HEK293 (cell line): ENCODE measurements around the gene TTN.

ENCODE experiments used
- AEBP2 ChIP-seq: fragments of 450-650 bp; formaldehyde crosslinking; IDR thresholded peaks from 2 replicates; pipeline ENCODE4 v1.5.1; 2016; ENCODE audit warnings: missing biosample characterization, missing genetic modification characterization, borderline replicate concordance
- BCL11A ChIP-seq: fragments of 450-650 bp; formaldehyde crosslinking; IDR thresholded peaks from 2 replicates; pipeline ENCODE4 v1.5.1; 2016; ENCODE audit warnings: low read depth, missing biosample characterization, missing genetic modification characterization
- BCL11B ChIP-seq: fragments of 450-650 bp; formaldehyde crosslinking; IDR thresholded peaks from 2 replicates; pipeline ENCODE4 v1.5.1; 2016; ENCODE audit warnings: low read depth, missing biosample characterization, missing genetic modification characterization
- EGR2 ChIP-seq: fragments of 450-650 bp; formaldehyde crosslinking; IDR thresholded peaks from 2 replicates; pipeline ENCODE4 v1.5.1; 2016; ENCODE audit warnings: low read depth, missing biosample characterization, missing genetic modification characterization
- KLF10 ChIP-seq: fragments of 450-650 bp; IDR thresholded peaks from 2 replicates; pipeline ENCODE4 v1.5.1; 2018; ENCODE audit warnings: missing biosample characterization, mild to moderate bottlenecking, missing genetic modification characterization
- KLF7 ChIP-seq: fragments of 450-650 bp; formaldehyde crosslinking; IDR thresholded peaks from 2 replicates; pipeline ENCODE4 v1.5.1; 2016; ENCODE audit warnings: missing biosample characterization, missing genetic modification characterization, borderline replicate concordance
- PRDM1 ChIP-seq: fragments of 450-650 bp; formaldehyde crosslinking; IDR thresholded peaks from 2 replicates; pipeline ENCODE4; 2016; ENCODE audit warnings: missing biosample characterization, missing genetic modification characterization
- YY1 ChIP-seq: fragments of 450-650 bp; formaldehyde crosslinking; IDR thresholded peaks from 2 replicates; pipeline ENCODE4 v1.5.1; 2018; ENCODE audit warnings: missing biosample characterization, missing genetic modification characterization
- ZFHX2 ChIP-seq: fragments of 450-650 bp; formaldehyde crosslinking; conservative IDR thresholded peaks from 2 replicates; pipeline ENCODE4 v1.5.1; 2016; ENCODE audit warnings: missing biosample characterization, missing genetic modification characterization
- ZNF223 ChIP-seq: fragments of 450-650 bp; formaldehyde crosslinking; IDR thresholded peaks from 2 replicates; pipeline ENCODE4 v1.5.1; 2016; ENCODE audit warnings: missing biosample characterization, missing genetic modification characterization
- ZNF274 ChIP-seq, 2 experiments: fragments of 200-500 bp in 1 of 2; fragments of 450-650 bp in 1 of 2; sonication (Bioruptor generic) in 1 of 2; formaldehyde crosslinking in 1 of 2; IDR thresholded peaks; 2 replicates each; pipeline versions ENCODE4 v1.5.1 to v1.6.1; 2014 to 2016; ENCODE audit warnings: borderline replicate concordance in 1 of 2, inconsistent platforms in 1 of 2, low read length in 1 of 2, missing biosample characterization in 1 of 2, missing genetic modification characterization in 1 of 2
- ZNF324 ChIP-seq: fragments of 450-650 bp; formaldehyde crosslinking; IDR thresholded peaks from 2 replicates; pipeline ENCODE4 v1.5.1; 2016; ENCODE audit warnings: missing biosample characterization, missing genetic modification characterization
- ZNF362 ChIP-seq: fragments of 450-650 bp; formaldehyde crosslinking; IDR thresholded peaks from 2 replicates; pipeline ENCODE4 v1.5.1; 2016; ENCODE audit warnings: missing biosample characterization, missing genetic modification characterization
- ZNF501 ChIP-seq: fragments of 450-650 bp; formaldehyde crosslinking; IDR thresholded peaks from 2 replicates; pipeline ENCODE4 v1.5.1; 2016; ENCODE audit warnings: missing biosample characterization, missing genetic modification characterization
- ZNF521 ChIP-seq: fragments of 450-650 bp; formaldehyde crosslinking; IDR thresholded peaks from 2 replicates; pipeline ENCODE4 v1.5.1; 2017; ENCODE audit warnings: missing biosample characterization, mild to moderate bottlenecking, missing genetic modification characterization
- ZNF629 ChIP-seq: fragments of 450-650 bp; formaldehyde crosslinking; IDR thresholded peaks from 2 replicates; pipeline ENCODE4 v1.5.1; 2017; ENCODE audit warnings: missing biosample characterization, missing genetic modification characterization
- ZNF677 ChIP-seq: fragments of 450-650 bp; IDR thresholded peaks from 2 replicates; pipeline ENCODE4 v1.5.0; 2018; ENCODE audit warnings: missing biosample characterization, mild to moderate bottlenecking, missing genetic modification characterization, moderate library complexity
- ZNF701 ChIP-seq: fragments of 450-650 bp; formaldehyde crosslinking; IDR thresholded peaks from 2 replicates; pipeline ENCODE4 v1.5.1; 2016; ENCODE audit warnings: missing biosample characterization, missing genetic modification characterization
- ZNF707 ChIP-seq: fragments of 450-650 bp; formaldehyde crosslinking; IDR thresholded peaks from 2 replicates; pipeline ENCODE4 v1.5.1; 2016; ENCODE audit warnings: missing biosample characterization, missing genetic modification characterization
- TF ChIP-seq, protein P1 (sequence below): fragments of 450-650 bp; formaldehyde crosslinking; IDR thresholded peaks from 2 replicates; pipeline ENCODE4 v1.5.1; 2016; ENCODE audit warnings: missing biosample characterization, missing genetic modification characterization
- TF ChIP-seq, protein P2 (sequence below): fragments of 450-650 bp; formaldehyde crosslinking; IDR thresholded peaks from 2 replicates; pipeline ENCODE4 v1.5.1; 2016; ENCODE audit warnings: missing biosample characterization, missing genetic modification characterization
- TF ChIP-seq, protein P3 (sequence below): fragments of 450-650 bp; formaldehyde crosslinking; IDR thresholded peaks from 2 replicates; pipeline ENCODE4 v1.5.0; 2017; ENCODE audit warnings: missing biosample characterization, missing genetic modification characterization, borderline replicate concordance
- TF ChIP-seq, protein P4 (sequence below): fragments of 450-650 bp; formaldehyde crosslinking; IDR thresholded peaks from 2 replicates; pipeline ENCODE4 v1.5.1; 2016; ENCODE audit warnings: missing biosample characterization, missing genetic modification characterization
- TF ChIP-seq, protein P5 (sequence below): fragments of 450-650 bp; formaldehyde crosslinking; IDR thresholded peaks from 2 replicates; pipeline ENCODE4 v1.5.1; 2017; ENCODE audit warnings: missing biosample characterization, missing genetic modification characterization

The TTN gene

DNA sequence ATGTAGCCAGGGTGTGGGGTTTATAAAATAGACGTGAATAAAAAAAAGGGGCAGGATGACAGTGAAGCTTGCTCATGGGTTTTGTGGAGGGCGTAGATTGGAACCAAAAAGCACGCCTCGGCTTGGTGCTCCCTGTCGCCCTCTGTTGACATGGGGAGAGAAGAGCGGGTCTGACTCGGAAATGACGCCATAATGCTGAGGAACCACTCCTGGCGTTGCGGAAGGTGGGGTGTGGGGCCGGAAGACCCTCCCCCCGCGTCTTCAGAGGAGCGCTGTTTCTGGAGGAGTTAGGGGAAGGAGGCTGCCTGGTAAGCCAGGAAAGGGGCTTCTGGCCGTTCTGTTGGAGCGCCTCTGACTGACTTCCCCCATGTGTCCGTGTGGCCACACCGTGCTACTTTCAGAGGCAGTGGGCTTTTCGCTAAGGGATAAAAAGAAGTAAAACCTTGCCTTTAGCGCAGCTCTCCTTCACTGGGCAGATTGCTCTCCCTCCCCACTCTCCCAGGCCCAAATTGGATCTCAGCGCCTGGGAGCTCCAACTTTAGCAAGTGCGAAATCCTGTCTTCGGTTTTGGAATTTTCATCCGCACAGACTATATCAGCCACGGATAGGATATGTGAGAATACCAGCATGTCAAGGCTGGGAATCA, 284.1 kb downstream of the TTN start (continued):
- TF ChIP-seq ZNF629 (peak; percentile 99), KLF10 (tag by site-specific recombination) (no peak), BCL11A (tag by site-specific recombination) (no peak), BCL11B (tag by site-specific recombination) (no peak), ZNF362 (tag by site-specific recombination) (no peak), ZNF521 (tag by site-specific recombination) (no peak), PRDM1 (tag by site-specific recombination) (no peak), ZNF223 (tag by site-specific recombination) (no peak), ZFHX2 (no peak), ZNF701 (tag by site-specific recombination) (no peak), ZNF501 (tag by site-specific recombination) (no peak; the same call in 1 of the 2 replicates), ZNF324 (tag by site-specific recombination) (0 out of 2 replicates have a peak, but pooled peaks have one; percentile 44), AEBP2 (tag by site-specific recombination) (no peak), ZNF707 (no peak), ZNF677 (tag by site-specific recombination) (no peak), YY1 (tag by site-specific recombination) (no peak), ZNF274 (IDR thresholded peaks at IDR 0.05; ENCODE audit: low read length) (no peak), ZNF274 (tag by site-specific recombination; IDR thresholded peaks at IDR 0.05; ENCODE audit: borderline replicate concordance) (no peak), EGR2 (tag by site-specific recombination) (peak; percentile 29; the same call in 1 of the 2 replicates), KLF7 (no peak)
- TF ChIP-seq, protein P1, sequence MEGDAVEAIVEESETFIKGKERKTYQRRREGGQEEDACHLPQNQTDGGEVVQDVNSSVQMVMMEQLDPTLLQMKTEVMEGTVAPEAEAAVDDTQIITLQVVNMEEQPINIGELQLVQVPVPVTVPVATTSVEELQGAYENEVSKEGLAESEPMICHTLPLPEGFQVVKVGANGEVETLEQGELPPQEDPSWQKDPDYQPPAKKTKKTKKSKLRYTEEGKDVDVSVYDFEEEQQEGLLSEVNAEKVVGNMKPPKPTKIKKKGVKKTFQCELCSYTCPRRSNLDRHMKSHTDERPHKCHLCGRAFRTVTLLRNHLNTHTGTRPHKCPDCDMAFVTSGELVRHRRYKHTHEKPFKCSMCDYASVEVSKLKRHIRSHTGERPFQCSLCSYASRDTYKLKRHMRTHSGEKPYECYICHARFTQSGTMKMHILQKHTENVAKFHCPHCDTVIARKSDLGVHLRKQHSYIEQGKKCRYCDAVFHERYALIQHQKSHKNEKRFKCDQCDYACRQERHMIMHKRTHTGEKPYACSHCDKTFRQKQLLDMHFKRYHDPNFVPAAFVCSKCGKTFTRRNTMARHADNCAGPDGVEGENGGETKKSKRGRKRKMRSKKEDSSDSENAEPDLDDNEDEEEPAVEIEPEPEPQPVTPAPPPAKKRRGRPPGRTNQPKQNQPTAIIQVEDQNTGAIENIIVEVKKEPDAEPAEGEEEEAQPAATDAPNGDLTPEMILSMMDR = peak; percentile 94
- TF ChIP-seq, protein P2, sequence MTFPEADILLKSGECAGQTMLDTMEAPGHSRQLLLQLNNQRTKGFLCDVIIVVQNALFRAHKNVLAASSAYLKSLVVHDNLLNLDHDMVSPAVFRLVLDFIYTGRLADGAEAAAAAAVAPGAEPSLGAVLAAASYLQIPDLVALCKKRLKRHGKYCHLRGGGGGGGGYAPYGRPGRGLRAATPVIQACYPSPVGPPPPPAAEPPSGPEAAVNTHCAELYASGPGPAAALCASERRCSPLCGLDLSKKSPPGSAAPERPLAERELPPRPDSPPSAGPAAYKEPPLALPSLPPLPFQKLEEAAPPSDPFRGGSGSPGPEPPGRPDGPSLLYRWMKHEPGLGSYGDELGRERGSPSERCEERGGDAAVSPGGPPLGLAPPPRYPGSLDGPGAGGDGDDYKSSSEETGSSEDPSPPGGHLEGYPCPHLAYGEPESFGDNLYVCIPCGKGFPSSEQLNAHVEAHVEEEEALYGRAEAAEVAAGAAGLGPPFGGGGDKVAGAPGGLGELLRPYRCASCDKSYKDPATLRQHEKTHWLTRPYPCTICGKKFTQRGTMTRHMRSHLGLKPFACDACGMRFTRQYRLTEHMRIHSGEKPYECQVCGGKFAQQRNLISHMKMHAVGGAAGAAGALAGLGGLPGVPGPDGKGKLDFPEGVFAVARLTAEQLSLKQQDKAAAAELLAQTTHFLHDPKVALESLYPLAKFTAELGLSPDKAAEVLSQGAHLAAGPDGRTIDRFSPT (tag by site-specific recombination) = no peak
- TF ChIP-seq, protein P3, sequence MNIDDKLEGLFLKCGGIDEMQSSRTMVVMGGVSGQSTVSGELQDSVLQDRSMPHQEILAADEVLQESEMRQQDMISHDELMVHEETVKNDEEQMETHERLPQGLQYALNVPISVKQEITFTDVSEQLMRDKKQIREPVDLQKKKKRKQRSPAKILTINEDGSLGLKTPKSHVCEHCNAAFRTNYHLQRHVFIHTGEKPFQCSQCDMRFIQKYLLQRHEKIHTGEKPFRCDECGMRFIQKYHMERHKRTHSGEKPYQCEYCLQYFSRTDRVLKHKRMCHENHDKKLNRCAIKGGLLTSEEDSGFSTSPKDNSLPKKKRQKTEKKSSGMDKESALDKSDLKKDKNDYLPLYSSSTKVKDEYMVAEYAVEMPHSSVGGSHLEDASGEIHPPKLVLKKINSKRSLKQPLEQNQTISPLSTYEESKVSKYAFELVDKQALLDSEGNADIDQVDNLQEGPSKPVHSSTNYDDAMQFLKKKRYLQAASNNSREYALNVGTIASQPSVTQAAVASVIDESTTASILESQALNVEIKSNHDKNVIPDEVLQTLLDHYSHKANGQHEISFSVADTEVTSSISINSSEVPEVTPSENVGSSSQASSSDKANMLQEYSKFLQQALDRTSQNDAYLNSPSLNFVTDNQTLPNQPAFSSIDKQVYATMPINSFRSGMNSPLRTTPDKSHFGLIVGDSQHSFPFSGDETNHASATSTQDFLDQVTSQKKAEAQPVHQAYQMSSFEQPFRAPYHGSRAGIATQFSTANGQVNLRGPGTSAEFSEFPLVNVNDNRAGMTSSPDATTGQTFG (tag by site-specific recombination) = no peak
- TF ChIP-seq, protein P4, sequence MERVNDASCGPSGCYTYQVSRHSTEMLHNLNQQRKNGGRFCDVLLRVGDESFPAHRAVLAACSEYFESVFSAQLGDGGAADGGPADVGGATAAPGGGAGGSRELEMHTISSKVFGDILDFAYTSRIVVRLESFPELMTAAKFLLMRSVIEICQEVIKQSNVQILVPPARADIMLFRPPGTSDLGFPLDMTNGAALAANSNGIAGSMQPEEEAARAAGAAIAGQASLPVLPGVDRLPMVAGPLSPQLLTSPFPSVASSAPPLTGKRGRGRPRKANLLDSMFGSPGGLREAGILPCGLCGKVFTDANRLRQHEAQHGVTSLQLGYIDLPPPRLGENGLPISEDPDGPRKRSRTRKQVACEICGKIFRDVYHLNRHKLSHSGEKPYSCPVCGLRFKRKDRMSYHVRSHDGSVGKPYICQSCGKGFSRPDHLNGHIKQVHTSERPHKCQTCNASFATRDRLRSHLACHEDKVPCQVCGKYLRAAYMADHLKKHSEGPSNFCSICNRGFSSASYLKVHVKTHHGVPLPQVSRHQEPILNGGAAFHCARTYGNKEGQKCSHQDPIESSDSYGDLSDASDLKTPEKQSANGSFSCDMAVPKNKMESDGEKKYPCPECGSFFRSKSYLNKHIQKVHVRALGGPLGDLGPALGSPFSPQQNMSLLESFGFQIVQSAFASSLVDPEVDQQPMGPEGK (tag by site-specific recombination) = peak; percentile 90
- TF ChIP-seq, protein P5, sequence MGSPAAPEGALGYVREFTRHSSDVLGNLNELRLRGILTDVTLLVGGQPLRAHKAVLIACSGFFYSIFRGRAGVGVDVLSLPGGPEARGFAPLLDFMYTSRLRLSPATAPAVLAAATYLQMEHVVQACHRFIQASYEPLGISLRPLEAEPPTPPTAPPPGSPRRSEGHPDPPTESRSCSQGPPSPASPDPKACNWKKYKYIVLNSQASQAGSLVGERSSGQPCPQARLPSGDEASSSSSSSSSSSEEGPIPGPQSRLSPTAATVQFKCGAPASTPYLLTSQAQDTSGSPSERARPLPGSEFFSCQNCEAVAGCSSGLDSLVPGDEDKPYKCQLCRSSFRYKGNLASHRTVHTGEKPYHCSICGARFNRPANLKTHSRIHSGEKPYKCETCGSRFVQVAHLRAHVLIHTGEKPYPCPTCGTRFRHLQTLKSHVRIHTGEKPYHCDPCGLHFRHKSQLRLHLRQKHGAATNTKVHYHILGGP (tag by site-specific recombination) = no peak
